ENCODE data around the gene DGKA.

DNA sequence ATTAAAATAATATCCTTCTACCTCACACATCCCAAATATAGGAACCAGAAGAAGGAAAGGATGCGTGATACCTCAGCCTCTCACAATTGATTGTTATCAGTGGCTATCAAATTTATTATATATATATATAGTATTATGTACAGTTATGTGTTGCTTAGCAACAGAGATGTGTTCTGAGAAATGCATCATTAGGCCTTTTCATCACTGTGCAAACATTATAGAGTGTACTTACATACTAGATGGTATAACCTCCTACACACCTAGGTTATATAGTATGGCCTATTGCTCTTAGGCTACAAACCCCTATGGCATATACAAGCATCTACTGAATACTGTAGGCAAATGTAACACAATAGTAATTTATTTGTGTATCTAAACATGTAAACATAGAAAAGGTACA, 37.2 kb upstream of the DGKA start:
- TF ChIP-seq POLR2A (IDR thresholded peaks at IDR 0.05), result no peak
- TF ChIP-seq EP300 (IDR thresholded peaks at IDR 0.05), result no peak

Measured in suprapubic skin (tissue), 2 donors.